Putamen (tissue), 1 donor: ENCODE results near the gene COL19A1.
"Not testable (repeated sequence)": the region's sequence is repeated elsewhere in the genome, so short reads cannot be mapped to it uniquely, and the experiment has no call there.

ENCODE experiments used
- DNase-seq: peaks from one replicate; pipeline ENCODE4 v3.0.0-alpha.2; 2016; ENCODE audit warnings: low spot score

Gene COL19A1

DNA sequence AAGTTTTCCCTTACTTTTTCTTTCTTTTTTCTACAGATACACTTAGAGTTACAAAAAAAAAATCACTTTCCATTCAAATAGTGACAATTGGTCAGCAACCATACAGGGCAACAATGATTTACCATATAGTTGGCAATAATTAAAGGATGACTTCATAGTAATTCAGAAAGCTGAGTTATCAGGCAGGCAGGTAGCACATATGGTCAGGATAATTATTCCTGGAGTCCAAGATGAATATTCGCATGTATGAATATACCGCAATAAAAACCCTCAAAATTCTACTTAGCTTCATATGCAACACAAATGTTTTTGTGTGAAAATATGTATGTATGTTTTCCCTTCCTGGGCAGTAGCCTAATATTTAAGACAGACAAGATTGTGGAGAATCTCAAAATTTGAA is 34.5 kb downstream of the COL19A1 start:
- DNase-seq, result no peak

- DNase-seq, result no peak
These were observed 35.0 kb downstream of the COL19A1 start for GRCh38 chr6:69901361-69901760.

DNA sequence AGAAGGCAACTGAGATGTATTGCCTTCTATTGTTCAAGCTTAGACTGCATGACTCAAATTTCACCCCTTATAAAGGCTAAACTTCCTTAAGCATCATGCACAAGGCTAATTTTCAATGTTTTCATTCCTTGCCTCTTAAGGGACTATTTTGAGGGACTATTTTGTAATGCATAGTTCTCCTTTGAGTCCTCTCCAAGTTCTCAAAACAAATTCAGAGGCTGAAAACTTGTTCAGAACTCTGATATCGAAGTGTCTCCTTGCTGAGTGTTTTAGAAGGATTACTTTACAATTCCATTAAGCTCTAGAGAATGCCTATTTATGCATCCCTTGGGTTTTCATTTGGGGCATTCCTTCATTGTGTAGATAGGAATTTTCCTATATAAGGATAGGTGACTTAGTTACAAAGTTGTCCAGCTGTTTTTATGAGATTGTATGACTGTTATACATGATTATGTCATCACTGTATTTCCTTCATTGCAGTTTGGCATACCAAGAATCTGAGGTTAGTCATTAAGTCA is 41.7 kb downstream of the COL19A1 start:
- DNase-seq, result no peak

GRCh38 chr6:69913361-69913760 is 47.0 kb downstream of the COL19A1 start:
- no peak for DNase-seq

DNA sequence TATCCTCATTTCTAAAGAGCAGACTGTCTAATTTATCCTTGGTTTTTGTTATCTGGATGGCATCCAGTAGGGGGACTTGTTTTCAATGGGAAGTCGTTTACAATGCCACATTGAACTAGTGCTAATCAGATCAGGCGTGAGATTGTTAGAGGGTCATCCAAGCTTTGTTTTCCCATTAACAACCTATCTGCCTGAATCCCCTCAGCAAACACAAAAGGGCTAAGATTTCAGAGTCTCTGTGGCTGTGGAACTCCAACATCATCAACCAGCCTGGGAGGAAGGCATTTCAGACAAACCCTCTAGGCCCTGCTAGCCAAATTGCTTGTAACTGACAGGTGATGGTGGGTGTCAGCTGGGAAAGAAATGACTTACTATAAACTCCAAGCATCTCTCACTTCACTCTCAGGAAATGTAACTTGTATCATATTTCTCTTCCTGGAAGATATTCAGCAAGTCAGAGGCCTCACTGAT is 47.7 kb downstream of the COL19A1 start:
- no peak for DNase-seq

DNA sequence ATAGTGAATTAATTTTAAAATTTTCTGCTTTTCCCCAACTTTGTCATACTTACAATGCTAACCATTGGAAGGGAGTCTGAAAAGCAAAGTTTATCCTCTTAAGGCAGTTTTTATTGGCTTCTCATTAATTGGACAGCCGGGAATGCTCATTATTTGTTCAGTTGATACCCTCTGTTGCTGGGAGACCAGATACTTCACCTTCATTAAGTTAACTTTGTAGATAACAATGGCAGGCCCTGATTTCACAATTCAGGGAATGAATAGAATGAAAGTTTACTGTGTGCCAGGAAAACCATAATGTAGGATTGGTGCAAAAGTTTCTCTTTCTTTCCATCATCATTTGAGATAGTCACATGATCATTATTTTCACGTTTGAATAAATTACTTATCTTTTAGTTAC is 49.0 kb downstream of the COL19A1 start:
- DNase-seq, result no peak

DNA sequence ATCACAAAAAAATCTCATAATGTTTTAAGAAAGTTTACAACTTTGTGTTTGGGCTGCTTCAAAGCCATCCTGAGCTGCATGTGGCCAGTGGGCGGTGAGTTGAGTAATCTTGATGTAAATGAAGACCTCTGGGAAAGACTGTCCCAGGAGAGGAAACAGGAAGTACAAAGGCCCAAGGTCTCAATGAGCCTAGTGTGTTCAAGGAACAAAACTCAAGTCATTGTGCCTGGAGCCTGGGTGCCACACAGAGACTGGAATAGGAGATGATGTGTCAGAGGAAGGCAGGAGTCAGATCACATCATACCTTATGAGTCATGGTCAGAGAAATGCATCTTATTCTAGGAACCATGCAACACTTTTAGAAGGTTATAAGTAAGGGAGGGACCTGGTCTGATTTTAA is 51.5 kb downstream of the COL19A1 start:
- no peak for DNase-seq

DNA sequence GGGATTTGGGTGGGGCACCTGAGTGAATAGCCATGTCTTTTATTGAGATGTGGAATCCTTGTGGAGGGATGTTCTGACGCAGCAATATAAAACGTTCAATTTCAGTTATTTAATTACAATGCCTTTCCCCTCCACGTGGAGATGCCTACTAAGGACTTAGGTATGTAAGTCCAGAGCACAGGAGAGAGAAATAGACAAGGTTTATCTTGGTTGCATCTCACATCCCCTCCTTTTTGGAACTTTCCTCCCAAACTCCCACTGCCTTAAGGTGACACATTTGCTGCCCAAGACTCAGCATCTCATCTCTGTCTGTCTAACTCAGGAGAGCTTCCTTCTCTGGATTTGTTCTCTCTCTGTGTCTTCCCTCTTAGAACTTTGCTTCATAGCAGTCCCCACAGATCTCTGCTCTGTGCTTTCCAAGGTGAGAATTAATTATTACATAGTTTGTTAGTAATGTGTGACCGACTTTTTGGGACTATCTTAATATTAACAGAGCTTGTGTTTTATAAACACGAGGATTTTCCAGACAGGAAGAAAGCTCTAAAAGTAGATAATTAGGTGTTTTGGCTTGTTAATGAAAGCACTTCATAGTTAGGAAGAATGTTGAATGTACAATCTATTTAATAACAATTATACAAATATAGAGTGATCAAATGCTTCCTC is 52.6 kb downstream of the COL19A1 start:
- no peak for DNase-seq

DNA sequence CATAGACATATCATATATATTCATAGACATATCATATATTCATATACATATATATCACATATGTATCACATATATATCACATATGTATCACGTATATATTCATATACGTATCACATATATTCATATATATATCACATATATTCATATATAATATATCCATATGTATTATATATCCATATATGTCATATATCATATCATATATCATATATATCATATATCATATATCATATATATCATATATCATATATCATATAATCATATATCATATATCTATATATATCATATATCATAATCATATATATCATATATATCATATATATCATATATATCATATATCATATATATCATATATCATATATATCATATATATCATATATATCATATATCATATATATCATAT is 54.7 kb downstream of the COL19A1 start:
- not testable (repeated sequence) for DNase-seq

- not testable (repeated sequence) for DNase-seq
These were observed 55.3 kb downstream of the COL19A1 start for GRCh38 chr6:69921611-69922010.

- DNase-seq, result no peak
These were observed 60.4 kb downstream of the COL19A1 start for GRCh38 chr6:69926745-69927144.

DNA sequence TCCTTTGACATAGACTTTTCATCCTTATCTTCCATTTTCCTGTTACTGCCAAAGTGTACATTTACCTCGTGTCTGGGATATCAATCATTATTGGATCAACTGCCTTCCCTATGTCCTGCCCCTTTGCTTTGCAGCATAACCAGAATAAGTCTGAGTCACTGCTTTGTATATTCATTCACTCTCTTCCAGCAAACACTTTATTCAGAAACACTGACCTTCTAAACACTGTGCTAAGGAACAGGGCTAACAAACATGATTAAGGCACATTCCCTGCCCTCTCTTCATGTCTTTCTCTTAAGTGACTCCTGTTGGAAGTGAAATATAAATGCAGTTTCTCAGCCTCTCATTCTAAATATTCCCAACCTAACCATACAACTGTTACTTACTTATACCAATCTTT is 66.9 kb downstream of the COL19A1 start:
- DNase-seq, result no peak

- no peak for DNase-seq
These were observed 68.7 kb downstream of the COL19A1 start for GRCh38 chr6:69935079-69935478.

- no peak for DNase-seq
These were observed 70.5 kb downstream of the COL19A1 start for GRCh38 chr6:69936674-69937363.

DNA sequence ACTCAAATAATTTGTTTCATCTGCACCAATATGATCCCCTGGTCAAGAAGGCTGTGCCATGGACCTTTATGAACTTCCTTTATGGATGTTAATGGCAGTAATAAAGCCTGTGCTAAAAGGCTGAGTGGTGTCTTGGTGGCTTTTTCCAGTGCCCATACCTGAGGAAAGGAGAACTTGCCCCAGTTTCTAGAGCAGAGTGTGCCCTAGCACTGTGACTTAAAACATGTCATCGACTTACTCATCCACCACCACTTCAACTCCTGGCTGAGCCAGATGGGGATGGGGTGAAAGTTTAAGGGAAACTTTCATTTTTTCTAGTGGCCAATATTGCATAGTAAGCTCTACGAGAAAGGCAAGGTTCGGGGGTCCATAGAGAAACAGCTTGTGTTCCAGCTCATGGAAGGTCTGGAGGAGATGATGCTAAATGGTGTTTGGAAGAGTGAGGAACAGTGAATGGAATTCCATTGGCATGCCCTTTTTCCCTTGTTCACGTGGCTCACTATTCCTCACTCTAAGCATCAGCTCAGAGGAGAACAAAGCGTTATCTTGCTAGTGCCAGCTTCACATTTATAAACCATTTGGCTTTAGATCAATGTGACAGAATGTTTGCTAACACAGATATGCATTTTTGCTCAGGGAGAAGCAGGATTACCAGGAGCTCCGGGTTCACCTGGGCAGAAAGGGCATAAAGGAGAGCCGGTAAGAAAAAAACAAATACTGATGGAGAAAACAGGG is 71.2 kb downstream of the COL19A1 start:
- DNase-seq, result no peak

DNA sequence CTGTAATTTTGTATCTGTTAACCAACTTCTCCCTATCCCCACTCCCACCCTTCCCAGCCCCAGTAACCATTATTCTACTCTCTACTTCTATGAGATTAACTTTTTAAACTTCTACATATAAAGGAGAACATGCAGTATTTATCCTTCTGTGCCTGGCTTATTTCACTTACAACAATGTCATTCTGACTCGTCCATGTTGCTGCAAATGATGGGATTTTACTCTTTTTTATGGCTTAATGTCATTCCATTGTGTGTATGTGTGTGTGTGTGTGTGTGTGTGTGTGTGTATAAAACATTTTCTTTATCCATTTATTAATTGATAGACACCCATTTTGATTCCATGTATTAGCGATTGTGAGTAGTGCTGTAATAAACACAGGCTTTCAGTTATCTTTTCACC is 76.1 kb downstream of the COL19A1 start:
- DNase-seq, result no peak

- DNase-seq, result no peak
These were observed 78.8 kb downstream of the COL19A1 start for GRCh38 chr6:69945192-69945591.

GRCh38 chr6:69948479-69949114 is 82.2 kb downstream of the COL19A1 start:
- no peak for DNase-seq

DNA sequence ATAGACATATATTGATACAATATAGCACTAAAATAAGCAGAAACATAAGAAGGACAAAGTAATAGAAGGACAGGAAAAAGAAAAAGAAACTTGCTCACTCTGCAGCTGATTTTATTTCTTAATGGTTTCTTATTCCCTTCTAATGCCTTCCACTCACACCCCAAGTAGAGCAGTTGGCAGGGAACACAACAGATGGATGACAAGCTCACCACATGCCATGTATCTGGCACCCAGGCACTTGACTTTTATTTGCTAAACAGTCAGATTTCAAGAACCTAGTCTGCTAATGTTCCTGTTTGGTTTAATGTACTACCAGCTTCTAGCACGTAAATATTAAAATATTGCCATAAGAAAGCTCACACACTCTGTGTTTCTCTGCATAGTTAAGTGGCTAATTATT is 87.1 kb downstream of the COL19A1 start:
- DNase-seq, result no peak

GRCh38 chr6:69954733-69955132 is 88.4 kb downstream of the COL19A1 start:
- DNase-seq, result no peak

GRCh38 chr6:69957985-69958559 is 91.7 kb downstream of the COL19A1 start:
- DNase-seq, result no peak

DNA sequence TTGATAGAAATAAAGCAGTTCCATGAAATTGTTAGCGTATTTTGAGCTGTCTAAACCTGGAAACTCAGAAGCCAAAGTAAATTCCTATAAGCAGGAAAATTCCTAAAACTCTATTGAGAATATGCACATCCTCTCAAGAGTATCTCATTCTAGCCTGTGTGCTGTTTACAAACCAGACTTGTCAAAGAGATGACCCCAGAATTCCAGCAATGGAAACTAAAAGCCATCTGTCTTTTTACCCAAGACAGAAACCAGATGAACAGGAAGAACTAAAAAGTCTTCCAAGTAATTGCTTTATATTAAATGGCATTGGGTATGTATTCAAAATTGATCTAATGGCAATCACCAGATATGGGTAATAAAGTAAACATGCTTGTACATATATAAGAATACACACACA is 92.6 kb downstream of the COL19A1 start:
- DNase-seq, result no peak
